Ishikawa (cell line): ENCODE measurements around the gene TMPRSS11A.

Experiments used
- CEBPB ChIP-seq: IDR thresholded peaks from 2 replicates; pipeline ENCODE4 v1.6.1; 2012
- CREB1 ChIP-seq: IDR thresholded peaks from 2 replicates; pipeline ENCODE4 v1.6.1; 2012; ENCODE audit warnings: low read depth
- EGR1 ChIP-seq: IDR thresholded peaks from 2 replicates; pipeline ENCODE4 v1.6.1; 2012
- EP300 ChIP-seq: IDR thresholded peaks from 2 replicates; pipeline ENCODE4 v1.6.1; 2012; ENCODE audit warnings: borderline replicate concordance
- FOXM1 ChIP-seq: IDR thresholded peaks from 2 replicates; pipeline ENCODE4 v1.6.1; 2012; ENCODE audit warnings: low read depth, borderline replicate concordance
- MAX ChIP-seq: IDR thresholded peaks from 2 replicates; pipeline ENCODE4 v1.6.1; 2012
- NFIC ChIP-seq: IDR thresholded peaks from 2 replicates; pipeline ENCODE4 v1.6.1; 2012
- RAD21 ChIP-seq: IDR thresholded peaks from 2 replicates; pipeline ENCODE4 v1.6.1; 2012; ENCODE audit warnings: low read depth
- REST ChIP-seq: IDR thresholded peaks from 2 replicates; pipeline ENCODE4 v1.6.1; 2012; ENCODE audit warnings: low read depth, mild to moderate bottlenecking
- TAF1 ChIP-seq: IDR thresholded peaks from 2 replicates; pipeline ENCODE4 v1.6.1; 2012; ENCODE audit warnings: low read depth, mild to moderate bottlenecking
- TCF12 ChIP-seq: IDR thresholded peaks from 2 replicates; pipeline ENCODE4 v1.6.1; 2012; ENCODE audit warnings: low read depth
- TEAD4 ChIP-seq: IDR thresholded peaks from 2 replicates; pipeline ENCODE4 v1.6.1; 2012
- USF1 ChIP-seq: IDR thresholded peaks from 2 replicates; pipeline ENCODE4 v1.6.1; 2012
- YY1 ChIP-seq: IDR thresholded peaks from 2 replicates; pipeline ENCODE4 v1.6.1; 2012; ENCODE audit warnings: low read depth
- ZBTB7A ChIP-seq: IDR thresholded peaks from 2 replicates; pipeline ENCODE4 v1.6.1; 2012; ENCODE audit warnings: low read depth

Gene TMPRSS11A

GRCh38 chr4:67988991-67989390 is 25.7 kb upstream of the TMPRSS11A start:
- TF ChIP-seq TAF1 = no peak
- TF ChIP-seq ZBTB7A = no peak
- TF ChIP-seq NFIC = no peak
- TF ChIP-seq USF1 = no peak
- TF ChIP-seq EP300 = no peak
- TF ChIP-seq TCF12 = no peak
- no peak for TF ChIP-seq CEBPB
- TF ChIP-seq YY1 = no peak
- no peak for TF ChIP-seq RAD21

GRCh38 chr4:67983333-67983732 is 20.0 kb upstream of the TMPRSS11A start:
- no peak for TF ChIP-seq YY1

- TF ChIP-seq USF1 (no peak), FOXM1 (no peak), CEBPB (no peak), EP300 (no peak), NFIC (no peak), CREB1 (no peak), MAX (no peak), TEAD4 (no peak), YY1 (no peak), ZBTB7A (no peak), TAF1 (no peak), TCF12 (no peak), REST (no peak), RAD21 (no peak), EGR1 (no peak)
These were observed 17.2 kb upstream of the TMPRSS11A start for GRCh38 chr4:67980512-67980911.

GRCh38 chr4:67973608-67974007 is 10.3 kb upstream of the TMPRSS11A start:
- TF ChIP-seq TCF12 (no peak), CREB1 (no peak), MAX (no peak)

GRCh38 chr4:67954890-67955289 is 8.4 kb downstream of the TMPRSS11A start:
- no peak for TF ChIP-seq MAX
- TF ChIP-seq USF1 = no peak
- TF ChIP-seq TCF12 = no peak
- TF ChIP-seq EP300 = no peak
- no peak for TF ChIP-seq NFIC
- no peak for TF ChIP-seq FOXM1
- no peak for TF ChIP-seq CEBPB
- TF ChIP-seq RAD21 = no peak
- TF ChIP-seq REST = no peak
- TF ChIP-seq TEAD4 = no peak
- no peak for TF ChIP-seq TAF1
- no peak for TF ChIP-seq YY1
- no peak for TF ChIP-seq CREB1
- no peak for TF ChIP-seq EGR1
- TF ChIP-seq ZBTB7A = no peak

- no peak for TF ChIP-seq RAD21
- TF ChIP-seq CREB1 = no peak
- TF ChIP-seq NFIC = no peak
- no peak for TF ChIP-seq YY1
- TF ChIP-seq REST = no peak
- no peak for TF ChIP-seq EGR1
- no peak for TF ChIP-seq EP300
- no peak for TF ChIP-seq ZBTB7A
- TF ChIP-seq CEBPB = no peak
- no peak for TF ChIP-seq USF1
- TF ChIP-seq MAX = no peak
- TF ChIP-seq FOXM1 = no peak
- no peak for TF ChIP-seq TEAD4
- no peak for TF ChIP-seq TAF1
- TF ChIP-seq TCF12 = no peak
These were observed 22.2 kb downstream of the TMPRSS11A start for GRCh38 chr4:67941074-67941473.
